Suppressor macrophage treated with lipopolysaccharide for 1 hour (primary cell): Measurements from ENCODE around the gene EFHC2.

ENCODE experiments used
- DNase-seq, 3 donors: peaks; one replicate each; pipeline ENCODE4 v3.0.0-alpha.2; 2020 to 2022

The EFHC2 gene, protein sequence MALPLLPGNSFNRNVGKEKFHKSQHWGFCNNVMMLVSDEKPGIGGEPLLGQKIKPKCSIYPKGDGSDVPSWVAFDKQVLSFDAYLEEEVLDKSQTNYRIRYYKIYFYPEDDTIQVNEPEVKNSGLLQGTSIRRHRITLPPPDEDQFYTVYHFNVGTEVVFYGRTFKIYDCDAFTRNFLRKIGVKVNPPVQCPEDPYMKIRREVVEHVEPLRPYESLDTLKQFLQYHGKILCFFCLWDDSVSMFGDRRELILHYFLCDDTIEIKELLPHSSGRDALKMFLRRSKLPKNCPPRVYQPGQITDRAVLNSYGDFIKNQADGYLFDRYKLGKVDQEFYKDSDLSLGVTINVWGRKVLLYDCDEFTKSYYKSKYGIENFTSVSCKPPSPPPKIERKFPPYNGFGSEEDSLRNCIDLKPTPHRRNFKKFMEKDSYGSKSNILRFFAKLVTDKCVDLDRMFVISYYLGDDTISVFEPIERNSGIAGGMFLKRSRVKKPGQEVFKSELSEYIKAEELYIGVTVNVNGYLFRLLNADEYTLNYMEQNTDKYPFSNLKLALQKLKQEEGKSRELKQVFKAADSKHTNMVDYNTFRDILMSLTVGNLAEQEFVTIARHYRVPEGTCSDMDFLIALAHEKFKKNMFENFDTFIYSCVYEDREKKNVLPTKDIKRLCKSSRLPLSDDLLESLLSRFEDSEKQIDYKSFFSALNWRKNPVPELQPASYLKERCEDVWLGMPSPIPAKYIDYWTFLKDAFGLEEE

DNA sequence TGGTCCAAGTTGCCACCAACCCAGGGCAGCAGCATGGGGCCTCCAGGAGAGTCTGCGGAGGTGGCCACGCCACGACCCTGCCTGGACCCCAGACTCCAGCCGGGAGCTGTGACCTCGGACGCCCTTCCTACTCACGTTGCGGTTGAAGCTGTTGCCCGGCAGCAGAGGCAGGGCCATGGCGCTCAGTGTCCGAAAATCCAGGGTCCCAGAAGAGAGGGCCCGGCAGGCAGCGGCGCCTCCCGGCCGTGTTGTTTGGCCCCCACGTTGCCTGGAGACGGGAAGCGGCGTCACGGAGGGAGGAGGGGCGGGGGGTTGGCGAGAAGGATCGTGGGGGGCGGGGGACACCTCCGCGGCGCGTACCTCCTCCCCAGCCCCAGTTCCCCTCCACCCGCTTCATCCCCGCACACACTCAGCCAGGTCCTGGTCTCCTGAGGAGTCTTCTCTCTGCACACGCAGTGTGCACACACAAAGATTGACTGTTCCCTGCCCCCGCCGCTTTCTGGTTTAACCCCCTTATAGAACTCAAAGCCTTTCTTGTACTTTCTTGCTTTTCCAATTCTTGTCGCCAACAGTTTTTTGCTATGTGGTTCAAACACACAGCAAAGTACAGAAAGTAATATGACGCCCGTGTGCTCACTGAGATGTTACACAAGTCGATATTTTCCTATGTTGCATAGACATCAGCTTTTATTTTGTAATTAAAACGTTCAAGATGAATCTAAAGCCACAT, at the start of gene EFHC2:
Gene EFHC2 (minus strand): TSS at position 261 of the 730 bp plus-strand sequence. CDS start 84 bp downstream, at position 177.
- peak; percentile 39 to 65 (median 53) for DNase-seq

GRCh38 chrX:44392767-44393166, 49.3 kb upstream of the EFHC2 start:
- no peak for DNase-seq

DNA sequence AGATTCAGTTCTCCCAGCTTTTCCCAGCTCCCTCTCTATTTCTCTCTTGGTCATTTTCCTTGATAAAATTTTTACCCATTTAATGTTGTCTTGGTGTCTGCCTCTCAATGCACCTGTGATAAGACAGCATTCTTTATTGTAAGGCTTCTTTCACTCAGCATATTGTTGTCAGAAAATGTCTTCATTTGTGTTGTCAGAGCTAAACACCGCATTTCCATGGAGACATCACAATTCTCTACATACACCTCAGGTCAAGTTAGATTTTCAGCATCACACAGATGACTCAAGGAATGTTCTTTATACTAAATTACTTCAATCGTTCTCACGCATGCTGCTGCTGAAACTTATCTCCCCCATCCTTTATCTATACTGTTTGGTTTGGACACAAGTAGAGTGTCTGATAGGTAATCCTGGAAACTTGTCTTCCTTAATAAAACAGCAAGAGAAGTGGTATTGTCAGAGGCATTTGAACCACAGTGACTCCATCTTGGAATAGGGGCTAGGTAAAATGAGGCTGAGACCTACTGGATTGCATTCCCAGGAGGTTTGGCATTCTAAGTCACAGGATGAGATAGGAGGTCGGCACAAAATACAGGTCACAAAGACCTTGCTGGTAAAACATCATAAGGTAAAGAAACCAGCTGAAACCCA, 41.3 kb upstream of the EFHC2 start:
- DNase-seq, result no peak

GRCh38 chrX:44382871-44383270, 39.4 kb upstream of the EFHC2 start:
- no peak for DNase-seq

DNA sequence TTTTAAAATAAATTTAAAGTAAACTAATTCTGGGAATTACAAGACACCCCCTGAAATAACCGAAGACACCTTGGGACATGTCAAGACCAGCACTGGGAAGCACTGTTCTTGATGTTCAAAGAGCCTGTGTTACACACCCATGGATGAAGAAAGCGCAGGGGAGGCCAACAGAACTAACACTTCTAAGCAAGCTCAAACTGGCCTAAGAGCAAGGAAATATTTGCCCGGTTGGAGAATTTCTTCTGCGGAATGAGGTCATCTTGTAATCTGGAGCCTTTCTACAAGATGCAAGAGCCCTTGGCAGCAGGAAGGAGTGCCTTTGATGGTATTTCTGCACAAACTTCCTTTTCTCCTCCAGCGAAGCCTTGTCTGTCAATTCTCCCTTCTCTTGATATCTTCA, 9.3 kb upstream of the EFHC2 start:
- no peak for DNase-seq

GRCh38 chrX:44349561-44349960, 6.1 kb upstream of the EFHC2 start:
- peak; percentile 1 to 32 (median 28) for DNase-seq

DNA sequence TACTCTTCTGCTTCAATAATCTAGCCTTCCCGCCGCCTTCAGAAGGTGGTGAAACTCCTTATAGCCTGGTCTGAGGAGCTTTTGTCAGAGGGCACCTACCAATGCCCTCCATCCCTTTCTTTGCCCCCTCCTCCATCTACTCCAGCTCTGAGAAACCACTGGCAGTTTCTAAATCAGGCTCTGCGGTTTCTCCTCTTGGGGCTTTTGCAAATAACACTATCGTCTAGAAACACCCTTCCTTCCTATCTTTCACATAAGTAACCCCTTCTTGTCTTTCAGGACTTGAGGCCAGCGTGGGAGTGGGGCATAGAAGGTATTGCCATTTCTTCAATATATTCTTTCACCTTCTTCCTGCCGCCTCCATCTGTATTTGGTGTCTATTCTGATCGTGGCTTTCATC, 1.2 kb upstream of the EFHC2 start:
- DNase-seq, result peak in 1 of 3 donors; percentile 1

GRCh38 chrX:44344194-44344593, 722 bp upstream of the EFHC2 start:
- DNase-seq, result peak in 1 of 3 donors; percentile 0

GRCh38 chrX:44342866-44343265, 606 bp downstream of the EFHC2 start:
- DNase-seq, result no peak

- no peak for DNase-seq
Measured at GRCh38 chrX:44338361-44338760, 5.1 kb downstream of the EFHC2 start.

- DNase-seq, result no peak
Measured at GRCh38 chrX:44332437-44332836, 11.0 kb downstream of the EFHC2 start.

GRCh38 chrX:44330227-44330626, 13.2 kb downstream of the EFHC2 start:
- no peak for DNase-seq

DNA sequence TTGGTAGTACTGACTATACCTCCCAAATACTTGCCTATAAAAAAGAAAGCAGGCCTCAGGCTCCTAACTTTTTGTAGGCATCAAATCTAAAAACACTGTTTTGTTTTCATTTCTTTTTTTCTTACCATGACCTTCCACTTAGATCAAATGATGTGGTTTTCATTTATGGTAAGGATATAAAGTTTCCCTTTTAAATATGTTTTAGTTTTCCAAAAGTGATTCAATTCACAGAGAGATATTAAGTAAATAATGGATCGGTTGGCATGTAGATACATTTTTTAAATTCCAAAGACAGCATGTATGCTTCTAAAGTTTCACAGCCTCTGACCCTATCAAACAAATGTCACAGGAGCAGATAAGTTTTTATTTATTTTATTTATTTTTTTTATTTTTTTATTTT, 23.9 kb downstream of the EFHC2 start:
- DNase-seq, result no peak

GRCh38 chrX:44317181-44317580, 26.3 kb downstream of the EFHC2 start:
- no peak for DNase-seq

DNA sequence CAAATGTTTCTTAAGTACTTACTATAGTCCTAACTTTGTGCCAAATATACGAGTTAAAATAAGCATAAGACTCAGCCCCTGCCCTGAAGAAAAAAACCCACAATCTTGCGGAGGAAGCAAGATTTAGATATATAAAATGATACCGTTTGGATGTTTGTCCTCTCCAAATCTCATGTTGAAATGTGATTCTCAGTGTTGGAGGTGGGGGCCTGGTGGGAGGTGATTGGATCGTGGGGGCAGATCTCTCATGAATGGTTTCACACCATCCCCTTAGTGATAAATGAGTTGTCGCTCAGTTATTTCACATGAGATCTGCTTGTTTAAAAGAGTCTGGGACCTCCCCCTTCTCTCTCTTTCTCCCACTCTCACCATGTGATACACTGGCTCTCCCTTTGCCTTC, 28.7 kb downstream of the EFHC2 start:
- no peak for DNase-seq

- DNase-seq, result peak; percentile 39 to 52 (median 51)
Measured at GRCh38 chrX:44314259-44314734, 29.2 kb downstream of the EFHC2 start.

DNA sequence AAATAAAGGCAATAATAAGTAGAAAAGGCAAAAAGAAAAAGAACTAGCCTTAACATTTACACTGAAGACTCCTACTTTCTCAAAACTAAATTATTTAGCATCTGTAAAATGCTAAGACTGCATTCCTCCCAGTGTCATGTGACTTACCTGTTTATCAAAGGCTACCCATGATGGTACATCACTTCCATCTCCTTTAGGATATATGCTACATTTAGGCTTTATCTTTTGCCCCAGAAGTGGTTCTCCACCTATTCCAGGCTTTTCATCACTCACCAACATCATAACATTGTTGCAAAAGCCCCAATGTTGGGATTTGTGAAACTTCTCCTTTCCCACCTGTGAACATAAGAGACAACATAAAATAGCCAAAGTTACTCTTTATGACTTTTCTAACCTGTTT, 31.1 kb downstream of the EFHC2 start:
- no peak for DNase-seq

GRCh38 chrX:44310227-44310626, 33.2 kb downstream of the EFHC2 start:
- DNase-seq, result no peak

GRCh38 chrX:44308869-44309268, 34.6 kb downstream of the EFHC2 start:
- DNase-seq, result no peak

DNA sequence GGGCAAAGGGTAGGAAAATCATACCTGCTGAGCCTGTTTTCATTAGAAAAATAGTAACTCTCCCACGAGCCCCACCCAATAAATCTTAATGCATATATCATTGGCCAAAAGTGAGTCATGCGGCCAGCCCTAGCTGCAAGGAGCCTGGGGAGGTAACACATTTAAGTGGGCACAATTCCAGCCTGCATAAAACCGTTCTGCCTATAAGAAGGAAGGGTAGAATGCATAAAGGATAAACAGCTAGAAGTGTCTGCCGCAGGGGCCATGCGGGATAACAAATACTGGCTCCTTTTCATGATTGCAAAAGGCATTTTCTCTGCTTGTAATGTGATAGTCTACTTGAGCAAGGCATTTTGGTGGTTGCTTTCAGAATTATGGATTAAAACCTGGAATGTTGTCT, 37.1 kb downstream of the EFHC2 start:
- DNase-seq, result no peak

DNA sequence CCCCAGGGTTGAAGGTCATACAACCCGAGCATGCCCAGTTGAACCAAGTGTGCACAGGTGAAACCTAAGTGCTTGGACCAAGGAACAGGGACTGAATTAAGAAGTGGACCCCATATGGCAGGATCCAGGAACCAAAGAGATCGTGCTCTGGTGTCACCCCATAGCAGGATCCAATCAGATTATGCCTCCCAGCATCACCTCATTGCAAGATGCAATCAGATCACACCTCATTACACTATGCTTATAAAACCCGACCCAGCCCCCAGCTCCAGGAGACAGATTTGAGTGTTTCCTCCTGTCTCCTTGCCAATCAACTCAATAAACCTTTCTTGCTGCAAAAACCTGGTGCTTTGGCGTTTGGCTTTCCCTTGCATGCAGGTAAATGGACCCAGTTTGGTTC, 37.6 kb downstream of the EFHC2 start:
- no peak for DNase-seq

- DNase-seq, result no peak
Measured at GRCh38 chrX:44303119-44303518, 40.4 kb downstream of the EFHC2 start.

- no peak for DNase-seq
Measured at GRCh38 chrX:44299177-44299576, 44.3 kb downstream of the EFHC2 start.
